ENCODE data around the gene ZNF554. TPM values are rescaled to one million over a fixed set of nuclear protein-coding genes. Genes with fewer than 3 reads are reported as not detected.

ZNF554 gene
- total and polyA plus RNA-seq, 7 experiments from 2014 or later = 3.6 to 9.2 (median 5.8) TPM

DNA sequence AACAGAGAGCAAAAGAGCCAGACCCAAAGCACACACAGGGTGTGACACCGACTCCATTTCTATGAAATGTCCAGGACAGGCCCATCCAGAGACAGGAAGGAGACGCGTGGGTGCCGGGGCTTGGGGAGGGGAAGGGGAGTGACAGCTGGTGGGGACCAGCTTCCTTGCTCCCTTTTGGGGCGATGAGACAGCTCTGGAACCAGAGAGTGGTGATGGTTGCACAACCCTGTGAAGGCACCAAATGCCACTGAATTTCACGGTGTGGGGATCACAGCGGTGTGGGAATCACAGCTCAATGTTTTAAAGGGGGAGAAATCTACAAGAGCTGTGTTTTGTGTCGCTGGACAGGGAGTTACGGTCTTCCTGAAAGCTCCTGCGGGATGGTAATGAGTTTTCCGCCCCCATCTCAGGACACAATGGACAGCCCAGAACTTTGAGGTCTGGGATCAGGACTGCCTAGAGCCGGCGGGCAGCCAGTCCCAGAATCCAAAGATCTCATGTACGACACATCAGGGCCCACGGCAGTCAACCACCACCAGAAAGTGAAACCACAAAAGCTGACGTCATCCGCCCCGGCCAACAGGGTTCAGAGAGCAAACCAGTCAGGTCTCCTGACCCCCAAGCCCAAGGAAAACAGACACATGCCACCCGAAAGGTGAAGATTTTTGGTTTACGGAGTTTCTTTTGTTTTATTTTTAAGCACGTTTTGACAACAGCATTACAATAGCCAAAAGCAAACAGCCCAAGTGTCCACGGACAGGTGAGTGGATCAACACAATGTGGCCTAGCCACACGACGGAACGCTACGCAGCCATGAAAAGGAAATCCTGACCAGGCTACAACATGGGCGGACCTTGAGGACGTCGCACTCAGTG is 43.9 kb upstream of the ZNF554 start:
- Histone ChIP-seq H3K4me3 (ENCODE audit: low read length) (peak overlapping the region; percentile 25), H3K27ac (ENCODE audit: low read depth, low read length) (peak overlapping the region; percentile 80), H3K9me3 (ENCODE audit: control insufficient read depth in 2 of 3, low read length in 3 of 3) (no peaks in the 10 kb centered on the region), H3K4me1 (ENCODE audit: control insufficient read depth in 2 of 2, insufficient read depth in 2 of 2, low read length in 2 of 2) (peaks cover 8 to 14% of the 10 kb centered on the region in 2 donors), H3K36me3 (ENCODE audit: control insufficient read depth in 2 of 3, insufficient read depth in 3 of 3, low read length in 3 of 3) (peaks cover 0 to 9% (median 0%) of the 10 kb centered on the region in 3 experiments), H3K27me3 (ENCODE audit: control insufficient read depth in 2 of 2, insufficient read depth in 2 of 2, low read length in 2 of 2) (no peaks in the 10 kb centered on the region)
- Mint-ChIP-seq H3K4me3 (peak overlapping the region; percentile 79 to 92 (median 84)), H3K27me3 (no peaks in the 10 kb centered on the region), H3K27ac (peak overlapping the region; percentile 92 to 99 (median 97)), H3K36me3 (peaks cover 0 to 1% (median 0%) of the 10 kb centered on the region in 5 donors), H3K4me1 (peaks cover 26 to 51% (median 45%) of the 10 kb centered on the region in 7 donors), H3K9me3 (no peaks in the 10 kb centered on the region)
- DNase-seq (peak; percentile 34 to 70 (median 51)), ATAC-seq (peak; percentile 79)
- POLR2A ChIA-PET = interaction anchor here (0.7 to 1.3 kb wide), 2 partner anchors 9 to 74 kb away, joined by 4 read pairs; partner anchors contain the start of gene THOP1
- CTCF ChIA-PET = interaction anchor here (0.6 to 0.8 kb wide), 4 partner anchors 11 to 388 kb away, joined by 3 to 5 read pairs (median 4); no protein-coding TSS in a partner anchor
- intact Hi-C loops (cut with micrococcal nuclease) = no loop called here

DNA sequence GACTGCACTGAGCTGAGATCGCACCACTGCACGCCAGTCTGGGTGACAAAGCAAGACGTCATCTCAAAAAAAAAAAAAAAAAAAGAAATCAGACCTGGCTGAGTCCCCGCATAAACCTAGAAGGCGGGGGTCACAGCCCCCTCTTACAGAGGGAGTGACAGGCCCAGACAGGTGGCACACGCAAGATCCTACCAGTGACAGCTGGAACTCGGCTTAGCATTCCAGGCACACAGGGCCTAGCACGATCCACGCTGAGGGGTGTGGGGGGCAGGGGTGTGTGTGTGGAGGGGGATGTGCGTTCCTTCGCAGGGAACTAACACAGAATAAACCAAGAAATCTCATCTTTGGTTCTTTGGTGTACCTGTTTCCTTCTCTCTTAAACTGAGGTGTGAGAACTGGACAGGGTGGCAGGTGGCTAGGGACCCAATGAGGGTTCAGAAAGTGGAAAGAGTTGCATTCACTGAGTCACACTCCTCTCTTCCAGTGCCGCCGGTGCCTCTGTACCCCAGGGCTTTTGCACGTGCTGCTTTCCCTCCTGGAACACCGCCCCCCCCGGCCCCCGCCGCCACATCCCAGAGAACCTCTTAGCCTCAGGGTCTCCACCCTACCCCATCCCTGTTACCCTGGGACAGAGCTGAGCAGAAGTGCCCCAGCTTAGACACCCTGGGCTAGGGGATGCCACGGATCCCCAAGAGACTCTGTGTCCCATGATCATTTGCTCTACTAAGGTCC is 41.5 kb upstream of the ZNF554 start:
- no peak overlapping the region for H3K27ac ChIP-seq (ENCODE audit: low read depth, low read length)
- ChIA-PET POLR2A (no interaction called here), CTCF (no interaction called here)
- intact Hi-C loops (cut with micrococcal nuclease) = no loop called here
- no peaks in the 10 kb centered on the region for H3K9me3 ChIP-seq (ENCODE audit: control insufficient read depth in 2 of 3, low read length in 3 of 3)
- no peak overlapping the region for H3K4me3 Mint-ChIP-seq
- no peaks in the 10 kb centered on the region for H3K27me3 Mint-ChIP-seq
- H3K36me3 ChIP-seq (ENCODE audit: control insufficient read depth in 2 of 3, insufficient read depth in 3 of 3, low read length in 3 of 3) = peaks cover 0 to 5% (median 0%) of the 10 kb centered on the region in 3 experiments
- H3K27me3 ChIP-seq (ENCODE audit: control insufficient read depth in 2 of 2, insufficient read depth in 2 of 2, low read length in 2 of 2) = no peaks in the 10 kb centered on the region
- no peaks in the 10 kb centered on the region for H3K9me3 Mint-ChIP-seq
- ATAC-seq = no peak
- H3K36me3 Mint-ChIP-seq = peaks cover 0 to 1% (median 0%) of the 10 kb centered on the region in 5 donors
- H3K4me1 ChIP-seq (ENCODE audit: control insufficient read depth in 2 of 2, insufficient read depth in 2 of 2, low read length in 2 of 2) = peaks cover 18 to 25% of the 10 kb centered on the region in 2 donors
- peaks cover 41 to 61% (median 54%) of the 10 kb centered on the region in 7 donors for H3K4me1 Mint-ChIP-seq
- peak overlapping the region in 4 of 9 donors; percentile 10 to 62 (median 47) for H3K27ac Mint-ChIP-seq
- DNase-seq = no peak
- H3K4me3 ChIP-seq (ENCODE audit: low read length) = no peak overlapping the region

DNA sequence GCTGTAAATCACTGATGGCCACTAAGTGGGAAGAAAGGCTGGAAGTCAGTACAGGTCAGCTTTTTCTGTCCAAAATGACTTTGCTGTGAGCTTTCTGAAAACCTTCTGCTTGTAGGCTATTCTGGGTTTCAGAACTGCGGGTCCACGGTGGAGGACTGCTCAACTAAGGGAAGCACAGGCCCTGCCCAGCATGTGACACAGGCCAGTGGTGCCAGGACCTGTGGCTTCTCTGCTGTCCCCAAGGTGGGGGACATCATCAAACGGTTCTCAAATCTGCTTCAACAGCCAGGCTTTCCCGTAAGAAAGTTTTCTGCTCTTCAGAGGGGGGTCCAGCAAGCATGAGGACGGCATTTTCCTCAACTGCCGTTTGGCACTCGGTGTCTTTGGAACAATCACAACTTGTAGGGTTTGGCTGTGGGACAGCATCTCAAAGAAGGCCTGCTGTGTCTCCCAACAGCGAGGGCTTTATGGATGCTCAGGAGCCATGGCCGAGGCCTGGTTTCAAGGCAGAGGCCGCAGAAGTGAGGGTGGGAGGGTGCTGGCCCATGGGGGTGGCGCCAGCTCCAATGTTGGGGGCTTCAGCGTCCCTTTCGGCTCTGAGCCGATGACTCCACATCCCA is 40.4 kb upstream of the ZNF554 start:
- ChIA-PET POLR2A (no interaction called here), CTCF (interaction anchor here (0.7 kb wide), 1 partner anchor 30 kb away, joined by 3 read pairs; no protein-coding TSS in a partner anchor)
- no peak overlapping the region for H3K4me3 Mint-ChIP-seq

DNA sequence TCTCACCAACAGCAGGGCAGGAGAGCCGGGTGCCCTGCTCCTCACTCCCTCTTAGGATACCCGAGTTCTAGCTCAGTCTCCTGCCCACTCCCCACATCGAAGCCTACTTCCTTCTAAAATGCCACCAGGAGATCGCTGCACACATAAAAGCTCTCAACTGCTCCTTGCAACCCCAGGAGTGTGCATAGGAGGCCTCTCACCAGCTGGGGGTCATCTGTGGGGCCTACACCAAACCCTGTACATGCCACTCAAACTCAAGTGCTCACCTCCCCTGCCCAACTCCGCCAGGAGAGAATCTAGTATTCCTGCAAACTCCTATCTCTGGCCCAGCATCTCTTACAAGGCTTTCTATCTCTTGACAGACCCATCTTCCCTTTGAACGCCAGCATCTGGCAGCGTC is 39.4 kb upstream of the ZNF554 start:
- ChIA-PET POLR2A (interaction anchor here (0.5 kb wide), 1 partner anchor 179 kb away, joined by 5 read pairs; no protein-coding TSS in a partner anchor), CTCF (interaction anchor here (0.5 to 0.6 kb wide), 2 partner anchors 31 to 45 kb away, joined by 3 to 5 read pairs; no protein-coding TSS in a partner anchor)
- Mint-ChIP-seq H3K27ac (peak overlapping the region in 6 of 9 donors; percentile 4 to 88 (median 50)), H3K36me3 (peaks cover 0 to 1% (median 0%) of the 10 kb centered on the region in 5 donors), H3K9me3 (no peaks in the 10 kb centered on the region), H3K4me1 (peaks cover 41 to 65% (median 52%) of the 10 kb centered on the region in 7 donors), H3K4me3 (peak overlapping the region in 6 of 10 donors; percentile 5 to 98 (median 52)), H3K27me3 (no peaks in the 10 kb centered on the region)
- intact Hi-C loops (cut with micrococcal nuclease) = loop anchor here (5.0 to 10.0 kb wide), 3 partner anchors 655 to 777 kb away; partner anchors contain the start of genes DOHH (in 1 of the 2), FZR1 (in 1 of the 2) and MFSD12 (in 1 of the 2)
- no peak overlapping the region for H3K4me3 ChIP-seq (ENCODE audit: low read length)
- peaks cover 35 to 38% of the 10 kb centered on the region in 2 donors for H3K4me1 ChIP-seq (ENCODE audit: control insufficient read depth in 2 of 2, insufficient read depth in 2 of 2, low read length in 2 of 2)
- DNase-seq (no peak), ATAC-seq (no peak)
- no peaks in the 10 kb centered on the region for H3K27me3 ChIP-seq (ENCODE audit: control insufficient read depth in 2 of 2, insufficient read depth in 2 of 2, low read length in 2 of 2)
- H3K36me3 ChIP-seq (ENCODE audit: control insufficient read depth in 2 of 3, insufficient read depth in 3 of 3, low read length in 3 of 3) = peaks cover 0 to 5% (median 0%) of the 10 kb centered on the region in 3 experiments
- H3K9me3 ChIP-seq (ENCODE audit: control insufficient read depth in 2 of 3, low read length in 3 of 3) = no peaks in the 10 kb centered on the region
- no peak overlapping the region for H3K27ac ChIP-seq (ENCODE audit: low read depth, low read length)

More for the DNA sequence above, 40.4 kb upstream of the ZNF554 start:
- Histone ChIP-seq H3K4me1 (ENCODE audit: control insufficient read depth in 2 of 2, insufficient read depth in 2 of 2, low read length in 2 of 2) (peaks cover 26 to 34% of the 10 kb centered on the region in 2 donors), H3K36me3 (ENCODE audit: control insufficient read depth in 2 of 3, insufficient read depth in 3 of 3, low read length in 3 of 3) (peaks cover 0 to 5% (median 0%) of the 10 kb centered on the region in 3 experiments), H3K4me3 (ENCODE audit: low read length) (no peak overlapping the region), H3K9me3 (ENCODE audit: control insufficient read depth in 2 of 3, low read length in 3 of 3) (no peaks in the 10 kb centered on the region), H3K27ac (ENCODE audit: low read depth, low read length) (no peak overlapping the region), H3K27me3 (ENCODE audit: control insufficient read depth in 2 of 2, insufficient read depth in 2 of 2, low read length in 2 of 2) (no peaks in the 10 kb centered on the region)
- peaks cover 44 to 68% (median 59%) of the 10 kb centered on the region in 7 donors for H3K4me1 Mint-ChIP-seq
- DNase-seq = no peak
- peak overlapping the region in 1 of 9 donors; percentile 36 for H3K27ac Mint-ChIP-seq
- no peaks in the 10 kb centered on the region for H3K9me3 Mint-ChIP-seq
- ATAC-seq = no peak
- H3K36me3 Mint-ChIP-seq = peaks cover 0 to 1% (median 0%) of the 10 kb centered on the region in 5 donors
- H3K27me3 Mint-ChIP-seq = no peaks in the 10 kb centered on the region
- intact Hi-C loops (cut with micrococcal nuclease) = no loop called here

DNA sequence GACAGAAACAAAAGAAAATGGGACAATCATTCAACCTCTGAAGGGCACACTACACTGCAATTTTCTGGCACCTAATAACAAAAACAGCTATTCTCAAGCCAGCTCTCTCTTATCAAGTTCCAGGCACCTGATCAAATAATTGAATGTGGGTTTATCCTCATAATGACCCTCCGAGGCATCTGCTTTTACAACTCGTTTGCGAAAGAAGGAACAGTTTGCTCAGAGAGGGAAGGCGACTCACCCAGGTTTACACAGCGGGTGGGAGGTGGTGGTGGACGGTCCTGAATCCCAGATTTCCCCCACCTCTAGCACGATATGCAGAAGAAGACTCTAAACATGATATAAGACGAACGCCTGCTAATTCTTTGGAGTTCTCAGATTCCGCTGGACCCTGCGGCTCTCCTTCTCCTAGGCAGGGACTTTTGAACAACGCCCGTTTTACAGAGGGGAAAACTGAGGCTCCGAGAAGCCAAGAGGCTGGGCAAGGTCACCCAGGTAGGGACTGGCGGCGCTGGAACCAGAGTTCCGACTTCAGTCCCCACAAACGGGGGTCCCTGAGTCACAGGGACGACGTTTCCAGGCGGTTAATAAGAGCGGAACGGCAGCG is 37.2 kb upstream of the ZNF554 start:
- H3K27me3 Mint-ChIP-seq = no peaks in the 10 kb centered on the region
- DNase-seq (no peak), ATAC-seq (no peak)
- Histone ChIP-seq H3K36me3 (ENCODE audit: control insufficient read depth in 2 of 3, insufficient read depth in 3 of 3, low read length in 3 of 3) (peaks cover 0 to 9% (median 0%) of the 10 kb centered on the region in 3 experiments), H3K4me3 (ENCODE audit: low read length) (peak overlapping the region; percentile 90), H3K27me3 (ENCODE audit: control insufficient read depth in 2 of 2, insufficient read depth in 2 of 2, low read length in 2 of 2) (no peaks in the 10 kb centered on the region), H3K27ac (ENCODE audit: low read depth, low read length) (peak overlapping the region; percentile 95), H3K9me3 (ENCODE audit: control insufficient read depth in 2 of 3, low read length in 3 of 3) (no peaks in the 10 kb centered on the region), H3K4me1 (ENCODE audit: control insufficient read depth in 2 of 2, insufficient read depth in 2 of 2, low read length in 2 of 2) (peaks cover 33 to 35% of the 10 kb centered on the region in 2 donors)
- no peaks in the 10 kb centered on the region for H3K9me3 Mint-ChIP-seq
- POLR2A ChIA-PET = interaction anchor here (1.0 to 1.3 kb wide), 2 partner anchors 12 to 59 kb away, joined by 4 read pairs; partner anchors contain the start of gene ZNF555
- CTCF ChIA-PET = interaction anchor here (0.6 to 1.4 kb wide), 4 partner anchors 42 to 886 kb away, joined by 3 to 7 read pairs (median 4); no protein-coding TSS in a partner anchor
- peaks cover 29 to 64% (median 46%) of the 10 kb centered on the region in 7 donors for H3K4me1 Mint-ChIP-seq
- no peaks in the 10 kb centered on the region for H3K36me3 Mint-ChIP-seq
- intact Hi-C loops (cut with micrococcal nuclease) = loop anchor here (2.0 to 10.0 kb wide), 5 partner anchors 36 to 775 kb away; partner anchors contain the start of genes DOHH (in 1 of the 2), FZR1 (in 1 of the 2), MFSD12 (in 1 of the 2) and PLEKHJ1 (in 1 of the 2)
- H3K27ac Mint-ChIP-seq = peak overlapping the region; percentile 28 to 97 (median 91)
- H3K4me3 Mint-ChIP-seq = peak overlapping the region; percentile 83 to 98 (median 88)
